GM12878 (cell line): Measurements from ENCODE around the gene TMEM128.

Experiments
- ATF3 ChIP-seq: IDR thresholded peaks from 2 replicates; pipeline ENCODE4 v1.6.1; 2011; ENCODE audit warnings: low read depth, mild to moderate bottlenecking, low read length, moderate library complexity, borderline replicate concordance; ENCODE audit errors: extremely low read depth
- HDAC2 ChIP-seq: fragments of 200-600 bp; sonication (generic); IDR thresholded peaks from 2 replicates; pipeline ENCODE4 v1.6.1; 2017
- MAX ChIP-seq: IDR thresholded peaks from 2 replicates; pipeline ENCODE4 v1.6.1; 2012; ENCODE audit warnings: low read depth, low read length, improper control_type of control experiment
- RBBP5 ChIP-seq: fragments of 200-600 bp; sonication (generic); conservative IDR thresholded peaks from 2 replicates; pipeline ENCODE4 v1.6.1; 2016
- SIN3A ChIP-seq: IDR thresholded peaks from 2 replicates; pipeline ENCODE4 v1.6.1; 2012; ENCODE audit warnings: low read depth, low read length, improper control_type of control experiment

GRCh38 chr4:4254199-4254598 is 6.2 kb upstream of the TMEM128 start:
- no peak for TF ChIP-seq RBBP5
- TF ChIP-seq MAX, result no peak
- no peak for TF ChIP-seq HDAC2
- no peak for TF ChIP-seq SIN3A
- TF ChIP-seq ATF3, result no peak
